ENCODE data around the gene OAS3.

GRCh38 chr12:112906712-112907414, 31.4 kb upstream of the OAS3 start, which contains the start of gene OAS1:
- TF ChIP-seq, protein P1, sequence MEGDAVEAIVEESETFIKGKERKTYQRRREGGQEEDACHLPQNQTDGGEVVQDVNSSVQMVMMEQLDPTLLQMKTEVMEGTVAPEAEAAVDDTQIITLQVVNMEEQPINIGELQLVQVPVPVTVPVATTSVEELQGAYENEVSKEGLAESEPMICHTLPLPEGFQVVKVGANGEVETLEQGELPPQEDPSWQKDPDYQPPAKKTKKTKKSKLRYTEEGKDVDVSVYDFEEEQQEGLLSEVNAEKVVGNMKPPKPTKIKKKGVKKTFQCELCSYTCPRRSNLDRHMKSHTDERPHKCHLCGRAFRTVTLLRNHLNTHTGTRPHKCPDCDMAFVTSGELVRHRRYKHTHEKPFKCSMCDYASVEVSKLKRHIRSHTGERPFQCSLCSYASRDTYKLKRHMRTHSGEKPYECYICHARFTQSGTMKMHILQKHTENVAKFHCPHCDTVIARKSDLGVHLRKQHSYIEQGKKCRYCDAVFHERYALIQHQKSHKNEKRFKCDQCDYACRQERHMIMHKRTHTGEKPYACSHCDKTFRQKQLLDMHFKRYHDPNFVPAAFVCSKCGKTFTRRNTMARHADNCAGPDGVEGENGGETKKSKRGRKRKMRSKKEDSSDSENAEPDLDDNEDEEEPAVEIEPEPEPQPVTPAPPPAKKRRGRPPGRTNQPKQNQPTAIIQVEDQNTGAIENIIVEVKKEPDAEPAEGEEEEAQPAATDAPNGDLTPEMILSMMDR (IDR thresholded peaks at IDR 0.05; ENCODE audit: insufficient read depth, low read length), result no peak
- TF ChIP-seq REST (IDR thresholded peaks at IDR 0.05; ENCODE audit: insufficient replicate concordance, low read depth), result peak; percentile 56
- TF ChIP-seq SPI1 (IDR thresholded peaks at IDR 0.05; ENCODE audit: borderline replicate concordance, low read depth), result no peak

All from HL-60 (cell line).